SU-DHL-6 (cell line): ENCODE results near the gene KAZN.

ENCODE experiments used
- H2AFZ ChIP-seq: fragments of 200-600 bp; sonication (generic); 2 replicates; pipeline ENCODE4 v1.6.1; 2014; ENCODE audit warnings: low read depth, mild to moderate bottlenecking, moderate library complexity, mixed read lengths, antibody characterized with exemption, low read length; ENCODE audit not compliant: severe bottlenecking
- H3F3A ChIP-seq: fragments of 200-600 bp; shearing (Covaris generic); 2 replicates; pipeline ENCODE4 v1.6.0; 2016; ENCODE audit warnings: antibody characterized with exemption, mild to moderate bottlenecking; ENCODE audit not compliant: insufficient read depth
- H3K27ac ChIP-seq: fragments of 200-600 bp; sonication (generic); 2 replicates; pipeline ENCODE4 v1.5.1; 2016; ENCODE audit warnings: low read depth, mild to moderate bottlenecking, low read length, moderate library complexity, mixed read lengths
- H3K27me3 ChIP-seq: fragments of 200-600 bp; sonication (generic), shearing (Covaris generic); 2 replicates; pipeline ENCODE4 v1.6.0; 2014; ENCODE audit warnings: mild to moderate bottlenecking, low read length
- H3K36me3 ChIP-seq: fragments of 200-600 bp; sonication (generic); 2 replicates; pipeline ENCODE4 v1.6.1; 2014; ENCODE audit warnings: mild to moderate bottlenecking, low read length, mixed read lengths
- H3K4me2 ChIP-seq: fragments of 300-600, 200-600 bp; shearing (Covaris generic), sonication (generic); 2 replicates; pipeline ENCODE4 v1.6.0; 2014; ENCODE audit warnings: low read length, low read depth, mild to moderate bottlenecking; ENCODE audit not compliant: poor library complexity, severe bottlenecking
- H3K4me3 ChIP-seq: fragments of 200-600 bp; sonication (generic); 2 replicates; pipeline ENCODE4 v1.5.1; 2014; ENCODE audit warnings: antibody characterized with exemption, low read length, mild to moderate bottlenecking, mixed read lengths; ENCODE audit not compliant: insufficient read depth, poor library complexity, severe bottlenecking
- H3K79me2 ChIP-seq: fragments of 200-600 bp; sonication (generic); 2 replicates; pipeline ENCODE4 v1.6.1; 2014; ENCODE audit warnings: mild to moderate bottlenecking, low read length, moderate library complexity; ENCODE audit not compliant: insufficient read depth
- H3K9ac ChIP-seq: fragments of 200-600 bp; sonication (generic); 2 replicates; pipeline ENCODE4 v1.7.0; 2014; ENCODE audit warnings: mild to moderate bottlenecking, low read length
- H3K9me2 ChIP-seq: fragments of 200-600 bp; sonication (generic); replicated peaks from 2 replicates; pipeline ENCODE4 v1.6.1; 2014; ENCODE audit warnings: low read length; ENCODE audit not compliant: insufficient read depth
- H3K9me3 ChIP-seq: fragments of 200-600 bp; sonication (generic); 2 replicates; pipeline ENCODE4 v1.6.1; 2014; ENCODE audit warnings: low read length, mixed read lengths; ENCODE audit not compliant: insufficient read depth
- H4K20me1 ChIP-seq: fragments of 200-600 bp; sonication (generic); 2 replicates; pipeline ENCODE4 v1.6.1; 2014; ENCODE audit warnings: low read depth, mild to moderate bottlenecking, antibody characterized with exemption, low read length, moderate library complexity, mixed read lengths
- CTCF ChIP-seq: fragments of 200-600 bp; sonication (generic); IDR thresholded peaks from one replicate; pipeline ENCODE4 v1.5.1; 2017; ENCODE audit warnings: antibody characterized with exemption, mild to moderate bottlenecking, low read length, moderate library complexity; ENCODE audit not compliant: insufficient read depth, poor library complexity, severe bottlenecking
- EZH2phosphoT487 ChIP-seq: fragments of 200-600 bp; sonication (generic), shearing (Covaris generic); conservative IDR thresholded peaks from 2 replicates; pipeline ENCODE4 v1.6.1; 2018; ENCODE audit warnings: mild to moderate bottlenecking, antibody characterized with exemption, low read length, moderate library complexity, mixed read lengths

The KAZN gene

GRCh38 chr1:14599800-14600199 is 1.3 kb downstream of the KAZN start:
- no peaks in the 10 kb centered on the region for H3K36me3 ChIP-seq
- H3K9ac ChIP-seq: no peak overlapping the region
- no peaks in the 10 kb centered on the region for H3K27me3 ChIP-seq
- H4K20me1 ChIP-seq: no peaks in the 10 kb centered on the region
- no peak overlapping the region for H3K4me2 ChIP-seq
- TF ChIP-seq EZH2phosphoT487: no peak
- no peak for TF ChIP-seq CTCF
- no peaks in the 10 kb centered on the region for H3F3A ChIP-seq
- H3K9me2 ChIP-seq: no peaks in the 10 kb centered on the region
- H3K27ac ChIP-seq: no peak overlapping the region
- H3K4me3 ChIP-seq: no peak overlapping the region
- no peak overlapping the region for H2AFZ ChIP-seq
- no peaks in the 10 kb centered on the region for H3K9me3 ChIP-seq
- no peaks in the 10 kb centered on the region for H3K79me2 ChIP-seq

GRCh38 chr1:14600405-14601112 is 2.1 kb downstream of the KAZN start:
- Histone ChIP-seq H3K27ac (no peak overlapping the region), H3F3A (no peaks in the 10 kb centered on the region), H4K20me1 (no peaks in the 10 kb centered on the region), H3K36me3 (no peaks in the 10 kb centered on the region), H2AFZ (no peak overlapping the region), H3K4me2 (no peak overlapping the region), H3K79me2 (no peaks in the 10 kb centered on the region), H3K9ac (no peak overlapping the region), H3K4me3 (no peak overlapping the region), H3K9me2 (no peaks in the 10 kb centered on the region), H3K9me3 (no peaks in the 10 kb centered on the region), H3K27me3 (no peaks in the 10 kb centered on the region)
- TF ChIP-seq CTCF (no peak), EZH2phosphoT487 (no peak)

GRCh38 chr1:14602136-14602535 is 3.7 kb downstream of the KAZN start:
- no peaks in the 10 kb centered on the region for H4K20me1 ChIP-seq
- no peaks in the 10 kb centered on the region for H3F3A ChIP-seq
- no peak overlapping the region for H3K27ac ChIP-seq
- H3K9ac ChIP-seq: no peak overlapping the region
- no peaks in the 10 kb centered on the region for H3K79me2 ChIP-seq
- H3K9me3 ChIP-seq: no peaks in the 10 kb centered on the region
- no peaks in the 10 kb centered on the region for H3K27me3 ChIP-seq
- no peak overlapping the region for H3K4me3 ChIP-seq
- no peak overlapping the region for H3K4me2 ChIP-seq
- no peak for TF ChIP-seq CTCF
- TF ChIP-seq EZH2phosphoT487: no peak
- no peak overlapping the region for H2AFZ ChIP-seq
- no peaks in the 10 kb centered on the region for H3K36me3 ChIP-seq
- no peaks in the 10 kb centered on the region for H3K9me2 ChIP-seq
